GM11168 (cell line): ENCODE results near the gene SLC9A1.

Experiments
- in situ Hi-C: fragments of 300-500 bp; cut with MboI; formaldehyde crosslinking; loops from one replicate; pipeline ENCODE4 v1.12.0; 2022; ENCODE audit warnings: low sequenced_read_pairs; ENCODE audit not compliant: unreplicated experiment

Gene SLC9A1

DNA sequence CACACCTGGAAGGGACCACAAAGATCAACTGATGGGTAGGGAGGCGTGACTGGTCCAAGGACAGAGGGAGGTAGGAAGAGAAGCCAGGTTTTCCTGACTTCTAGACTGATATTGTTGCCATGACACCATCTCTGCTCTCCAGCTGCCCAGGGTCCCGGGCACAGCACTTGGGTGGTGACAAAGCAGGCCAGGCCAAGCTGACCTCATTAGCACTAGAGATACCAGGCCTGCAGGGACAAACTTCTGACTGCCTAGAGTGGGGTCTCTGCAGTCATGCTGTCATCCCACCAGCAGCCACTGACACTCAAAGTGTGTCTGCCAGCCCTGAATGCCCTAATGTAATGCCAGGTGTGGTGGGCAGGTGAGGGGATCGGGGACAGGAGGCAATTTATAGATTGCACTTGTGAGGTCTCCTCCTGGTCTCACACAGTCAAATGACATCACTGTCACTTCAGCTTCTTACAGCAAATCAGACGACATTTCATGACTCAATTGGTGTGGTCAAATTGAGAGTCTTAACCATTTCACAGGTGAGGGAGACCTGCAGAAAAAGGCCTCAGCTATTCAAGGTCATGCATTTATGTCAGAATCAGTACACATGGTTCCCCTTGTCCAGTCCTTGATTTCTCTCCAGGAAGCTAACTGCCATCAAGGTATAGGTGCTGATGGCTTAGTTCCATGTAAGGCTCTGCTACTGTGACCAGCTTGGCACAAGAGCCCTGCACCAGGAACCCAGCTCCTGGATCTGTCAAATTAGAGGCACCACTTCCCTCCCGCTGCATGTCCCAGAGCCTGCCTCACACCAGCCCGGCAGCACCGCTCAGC is 2.7 kb downstream of the SLC9A1 start:
- in situ Hi-C loops: no loop called here

DNA sequence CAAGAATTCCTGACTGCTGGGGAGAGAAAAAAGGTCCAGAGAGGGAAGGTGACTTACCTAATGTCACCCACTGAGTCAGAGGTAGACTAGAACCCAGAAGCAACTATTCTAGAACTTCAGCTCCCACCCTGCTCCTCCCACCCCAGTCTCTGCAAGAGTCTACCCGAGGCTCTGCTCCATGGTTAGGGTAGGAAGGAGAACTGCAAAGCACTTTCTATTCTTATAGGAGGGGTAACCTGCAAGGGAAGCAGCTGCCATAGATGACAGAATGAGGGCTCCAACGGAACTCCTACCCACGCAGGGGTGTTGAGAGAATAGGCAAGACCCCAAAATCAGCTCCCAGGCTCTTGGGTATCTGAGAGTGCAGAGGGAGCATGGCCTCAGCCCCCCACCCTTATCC is 4.3 kb downstream of the SLC9A1 start:
- in situ Hi-C loops: no loop called here

DNA sequence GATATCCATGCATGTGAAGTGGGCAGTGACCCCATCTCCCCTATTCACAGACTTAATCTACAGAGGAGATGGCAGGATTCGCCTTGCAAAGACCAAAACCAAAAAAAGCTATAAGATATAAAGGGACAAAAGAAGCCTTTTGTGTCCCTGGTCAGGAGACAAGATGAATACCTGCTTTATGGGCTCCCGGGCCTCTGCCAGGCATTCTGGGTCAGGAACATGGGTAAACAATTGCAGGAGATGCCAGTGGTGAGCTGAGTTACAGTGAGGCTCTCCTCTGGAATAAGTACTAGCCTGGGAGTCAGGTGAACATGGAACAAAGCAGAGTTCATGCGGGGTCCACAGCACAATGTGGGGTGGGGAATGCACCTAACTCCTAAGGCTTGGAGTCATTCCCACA is 4.7 kb downstream of the SLC9A1 start:
- in situ Hi-C loops: no loop called here

DNA sequence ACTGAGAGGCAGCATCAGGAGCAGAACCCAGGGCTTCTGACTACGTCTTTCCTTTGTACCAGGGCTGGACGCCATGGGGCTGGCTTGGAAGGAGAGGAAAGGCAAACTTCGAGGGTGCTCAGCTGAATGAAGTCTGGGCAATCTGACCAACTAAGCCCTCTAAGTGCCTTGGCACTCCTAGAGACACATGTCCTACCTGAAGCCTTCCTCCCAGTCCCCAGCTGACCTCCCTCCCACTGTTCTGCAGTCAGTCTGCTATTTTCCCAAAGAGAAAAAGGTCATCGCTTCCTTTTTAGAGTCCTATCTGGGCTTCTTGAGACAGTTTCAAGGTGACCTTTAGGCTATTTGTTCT is 5.2 kb downstream of the SLC9A1 start:
- in situ Hi-C loops: no loop called here

DNA sequence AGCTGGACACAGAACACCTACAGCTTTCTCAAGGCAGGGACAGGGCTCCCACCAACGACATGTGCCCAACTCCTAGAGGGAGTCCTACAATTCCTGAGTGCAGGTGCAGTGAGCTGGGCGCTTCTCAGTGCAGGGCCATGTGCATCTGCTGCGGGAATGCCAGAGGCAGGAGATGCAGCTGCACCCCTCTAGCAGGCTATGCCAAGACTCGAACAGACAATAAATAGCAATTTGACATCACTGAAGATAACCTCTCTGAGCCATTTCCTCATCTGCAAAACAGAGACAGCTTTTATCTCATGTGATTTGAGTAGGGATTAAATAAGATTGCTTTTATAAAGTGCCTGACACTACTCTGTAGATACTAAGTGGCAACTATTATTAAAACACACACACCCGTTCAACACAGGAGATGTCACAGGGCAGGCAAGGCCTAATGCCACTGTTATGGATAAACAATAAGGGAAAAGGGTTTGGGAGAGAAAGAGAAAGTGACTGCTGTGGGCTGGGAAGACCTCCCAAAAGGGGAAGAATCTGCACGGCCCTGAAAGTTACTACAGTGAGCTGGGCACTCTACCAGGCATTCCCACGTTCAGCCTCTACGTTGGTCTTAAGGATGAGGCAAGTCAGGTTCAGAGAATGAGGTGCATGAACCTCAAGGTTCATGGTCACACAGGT is 5.7 kb downstream of the SLC9A1 start:
- in situ Hi-C loops: no loop called here

DNA sequence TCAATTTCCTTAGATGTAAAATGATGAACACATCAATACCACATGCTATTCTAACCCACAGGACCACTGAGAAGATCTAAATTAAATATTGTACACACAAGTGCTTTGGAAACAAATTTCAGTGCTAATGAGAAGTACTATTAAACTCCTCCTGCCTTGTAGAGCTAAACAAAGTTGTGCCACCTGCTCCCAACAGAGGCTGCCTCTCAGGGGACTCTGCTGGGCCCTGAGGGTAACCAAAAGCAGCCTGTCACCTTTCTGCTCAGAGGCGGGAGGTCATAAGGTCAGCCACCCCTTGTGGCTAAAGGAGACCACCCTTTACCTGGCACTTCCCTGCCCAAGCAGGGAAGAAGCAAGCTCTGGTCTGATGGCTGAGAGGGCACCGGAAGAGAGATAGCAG is 6.3 kb downstream of the SLC9A1 start:
- in situ Hi-C loops: no loop called here

DNA sequence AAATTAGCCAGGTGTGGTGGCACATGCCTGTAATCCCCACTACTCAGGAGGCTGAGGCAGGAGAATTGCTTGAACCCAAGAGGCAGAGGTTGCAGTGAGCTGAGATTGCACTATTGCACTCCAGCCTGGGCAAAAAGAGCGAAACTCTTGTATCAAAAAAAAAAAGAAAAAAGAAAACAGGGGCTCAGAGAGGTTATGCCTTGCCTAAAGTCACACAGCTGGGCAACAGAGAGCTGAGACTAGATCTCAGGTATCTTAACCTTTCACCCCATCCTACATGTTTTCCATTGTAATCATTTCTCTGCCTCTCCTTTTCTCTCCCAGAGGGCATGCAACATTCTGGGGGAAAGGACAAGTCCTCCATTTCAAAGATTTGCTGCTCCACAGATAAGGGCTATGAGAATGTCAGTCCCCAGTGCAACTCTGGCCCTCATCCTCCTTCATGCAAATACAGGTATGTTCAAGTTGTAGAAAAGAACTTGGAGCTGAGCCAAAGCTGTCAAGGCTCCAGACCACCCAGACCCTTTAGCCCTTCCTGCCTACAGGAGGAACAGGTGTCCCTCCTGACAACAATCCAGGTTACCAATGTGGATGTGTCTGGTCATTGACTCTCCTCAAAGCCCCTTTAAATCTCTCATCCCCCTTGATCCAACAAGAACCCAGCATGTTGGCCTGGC is 6.9 kb downstream of the SLC9A1 start:
- in situ Hi-C loops: no loop called here

DNA sequence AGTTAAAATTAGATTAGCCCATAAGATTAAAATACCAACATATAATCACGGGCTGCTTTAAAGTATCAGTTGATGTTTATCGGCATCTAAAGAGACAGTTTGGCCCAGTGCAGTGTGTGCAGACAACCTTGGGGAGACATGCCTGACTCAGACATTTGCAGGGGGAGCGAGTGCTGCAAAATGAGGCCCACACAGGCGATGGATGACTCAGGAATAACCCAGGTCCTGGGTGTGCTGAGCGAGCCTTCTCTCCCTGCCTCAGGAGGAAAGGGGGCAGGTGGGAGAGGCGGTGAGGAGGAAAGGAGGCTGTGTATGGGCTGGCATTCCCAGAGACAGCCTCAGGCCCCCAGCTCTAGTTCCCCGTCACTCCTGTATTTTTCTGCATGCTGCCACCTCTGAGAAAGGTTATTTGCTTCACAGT is 9.0 kb downstream of the SLC9A1 start:
- in situ Hi-C loops: no loop called here

DNA sequence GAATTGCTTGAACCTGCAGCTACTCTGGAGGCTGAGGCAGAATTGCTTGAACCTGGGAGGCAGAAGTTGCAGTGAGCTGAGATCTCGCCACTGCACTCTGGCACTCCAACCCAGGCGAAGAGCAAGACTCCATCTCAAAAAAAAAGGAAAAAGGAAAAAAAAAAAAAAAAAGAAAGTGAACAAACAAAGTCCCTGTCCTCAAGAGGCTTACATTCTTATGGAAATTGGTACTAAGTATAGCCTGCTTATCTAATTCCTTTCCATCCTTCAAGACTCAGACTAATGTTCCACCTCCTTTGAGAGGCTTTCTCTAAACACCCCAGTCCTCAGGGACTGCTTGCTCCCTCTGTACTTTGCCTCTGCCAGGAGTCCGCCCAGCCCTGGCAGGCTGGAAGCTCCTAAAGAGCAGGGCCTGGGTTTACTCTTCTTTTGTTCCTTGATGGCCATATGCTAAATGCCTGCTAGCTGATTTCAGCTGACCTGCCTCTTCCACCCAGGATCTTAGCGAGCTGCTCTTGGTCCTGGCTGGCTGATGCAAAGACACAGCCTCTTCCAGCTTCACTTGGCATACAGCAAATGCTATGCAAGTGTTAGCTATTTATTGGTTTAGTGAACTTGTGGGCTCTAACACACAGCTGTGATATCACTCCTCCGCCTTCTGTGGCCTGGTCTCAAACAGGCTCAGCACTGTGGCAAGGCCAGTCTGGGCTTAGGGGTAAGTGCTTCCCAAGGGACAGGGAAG is 9.8 kb downstream of the SLC9A1 start:
- in situ Hi-C loops: no loop called here

DNA sequence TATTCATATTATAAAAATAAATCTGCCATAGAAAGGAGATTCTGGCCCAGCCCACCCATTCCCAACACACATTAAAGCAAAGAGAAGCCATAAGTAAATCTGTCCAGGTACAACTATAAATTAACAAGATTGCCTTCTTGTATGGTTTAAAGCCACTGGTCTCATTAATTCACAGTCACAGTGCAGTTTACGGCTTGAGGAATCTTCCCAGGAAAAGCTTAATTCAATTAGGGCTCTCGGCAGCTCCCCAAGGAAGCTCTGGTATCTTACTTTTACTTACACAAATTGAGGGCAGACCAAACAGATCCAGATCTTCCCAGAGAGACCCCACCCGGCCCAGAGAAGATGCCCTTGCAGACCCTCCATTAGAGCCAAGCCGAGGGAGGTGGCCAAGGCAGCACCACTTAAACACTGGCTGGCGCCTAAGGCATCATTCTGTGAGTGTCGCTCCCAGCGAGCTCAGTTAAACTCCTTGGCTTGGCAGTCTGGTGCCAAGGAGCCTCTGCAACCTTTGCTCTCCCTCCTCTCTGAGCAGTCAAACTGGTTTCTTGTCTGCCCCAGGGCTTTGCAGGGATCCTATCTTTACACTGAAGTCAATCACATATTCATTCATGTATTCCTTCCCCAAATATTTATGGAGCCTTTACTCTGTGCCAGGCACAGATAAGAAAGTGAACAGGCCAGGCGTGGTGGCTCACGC is 10.7 kb downstream of the SLC9A1 start:
- in situ Hi-C loops: no loop called here

DNA sequence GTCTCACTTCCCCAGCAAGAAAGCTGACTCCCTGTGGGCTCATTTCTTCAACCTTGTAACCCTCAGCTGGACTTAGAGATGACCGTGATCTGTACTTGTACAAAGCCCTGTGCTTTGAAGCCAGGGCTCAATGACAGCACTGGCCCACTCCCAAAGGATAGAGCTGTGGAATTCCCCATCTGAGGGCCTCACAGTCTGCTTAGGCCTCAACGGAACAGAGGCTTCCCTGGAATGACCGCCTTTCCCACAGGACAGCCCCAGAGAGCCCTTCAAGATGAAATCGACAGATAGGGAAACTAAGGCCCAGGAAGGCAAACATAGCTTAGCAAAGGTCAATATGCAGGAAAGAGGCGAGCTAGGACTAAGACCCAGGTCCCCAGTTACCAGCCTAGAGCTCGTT is 11.5 kb downstream of the SLC9A1 start:
- in situ Hi-C loops: no loop called here

DNA sequence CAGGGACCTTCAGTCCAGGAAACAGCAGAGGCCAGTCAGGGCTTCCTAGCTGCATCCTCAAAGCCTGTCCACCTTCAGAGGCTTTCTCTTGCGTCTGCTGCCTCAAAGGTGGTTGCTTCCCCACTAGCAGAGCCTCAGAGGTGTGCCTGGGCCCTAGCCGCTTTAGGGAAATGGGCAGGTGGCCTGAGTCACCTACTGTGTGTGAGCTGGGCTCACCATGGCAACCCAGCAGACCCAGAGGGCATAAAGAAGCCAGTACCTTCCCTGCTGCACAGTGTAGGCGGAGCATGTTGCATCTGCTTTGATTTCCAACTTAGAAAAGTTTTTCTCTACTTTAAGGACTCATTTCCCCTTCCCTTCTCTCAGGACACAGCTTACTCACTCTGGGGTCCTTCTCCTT is 12.5 kb downstream of the SLC9A1 start:
- in situ Hi-C loops: no loop called here

DNA sequence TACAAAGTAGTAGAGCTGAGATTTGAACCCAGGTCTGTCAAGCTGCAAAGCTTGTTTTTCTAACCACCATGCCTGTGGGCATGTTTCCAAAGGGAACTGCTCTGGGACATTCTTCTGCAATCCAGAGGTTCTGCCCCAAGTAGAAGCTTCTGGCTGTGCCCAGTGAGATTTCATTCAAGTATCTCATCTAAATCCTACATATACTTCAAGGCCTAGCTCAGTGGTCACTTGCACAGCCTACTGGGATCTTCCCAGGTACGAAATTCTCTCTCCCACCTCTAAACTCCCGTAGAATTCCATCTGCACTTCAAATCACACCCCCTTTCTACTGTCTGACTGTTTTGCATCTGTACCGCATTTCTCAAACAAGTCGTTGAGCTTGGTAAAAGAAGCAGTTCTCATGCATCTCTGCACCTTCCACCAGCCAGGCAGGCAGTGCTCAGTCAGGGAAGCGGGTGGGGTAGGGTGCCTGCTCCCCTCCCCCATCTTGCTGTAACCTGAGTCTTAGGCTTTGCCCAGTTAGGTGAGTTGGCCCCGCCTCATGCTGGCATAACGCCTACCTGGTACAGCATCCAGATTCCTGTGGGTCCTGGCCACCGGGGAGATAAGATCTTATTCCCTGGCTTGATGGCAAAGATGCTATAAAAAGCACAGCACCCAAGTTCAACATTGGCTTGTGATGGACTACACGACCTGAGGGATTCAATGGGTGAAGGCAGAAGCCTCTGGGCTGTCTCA is 13.5 kb downstream of the SLC9A1 start:
- in situ Hi-C loops: no loop called here

DNA sequence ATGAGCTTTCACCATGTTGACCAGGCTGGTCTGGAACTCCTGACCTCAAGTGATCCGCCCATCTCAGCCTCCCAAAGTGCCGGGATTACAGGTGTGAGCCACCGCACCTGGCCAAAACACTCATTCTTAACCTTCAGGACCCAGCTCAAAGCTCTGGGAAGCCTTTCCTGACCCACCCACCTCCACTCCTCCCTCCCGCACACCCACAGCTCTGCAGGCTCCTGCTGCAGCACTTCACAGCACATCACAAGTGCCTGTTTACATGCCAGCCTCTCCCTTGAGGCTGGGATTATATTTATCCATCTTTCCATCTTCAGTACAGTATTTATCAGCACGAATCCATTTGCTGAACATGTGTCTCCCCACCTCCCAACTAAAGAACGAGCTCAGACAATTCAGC is 14.9 kb downstream of the SLC9A1 start:
- in situ Hi-C loops: no loop called here

DNA sequence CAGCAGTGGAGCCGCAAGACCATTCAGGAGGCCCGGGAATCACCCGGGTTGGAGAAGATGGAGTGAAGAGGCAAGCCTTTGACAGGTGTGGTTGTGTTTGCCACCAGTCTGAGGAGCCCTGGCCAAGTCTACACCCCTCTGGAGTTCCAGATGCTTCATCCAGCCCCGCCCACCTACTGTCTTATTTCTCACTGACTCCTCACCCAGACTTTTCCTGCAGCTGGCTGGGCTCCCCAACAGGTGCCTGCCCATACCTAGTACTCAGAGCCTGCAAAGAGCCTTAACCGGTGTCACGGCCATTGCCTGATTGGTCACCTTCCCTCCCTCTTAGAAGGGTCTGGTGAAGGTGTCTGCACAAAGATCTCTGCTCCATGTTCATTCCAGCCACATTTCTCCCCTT is 16.0 kb downstream of the SLC9A1 start:
- in situ Hi-C loops: no loop called here

DNA sequence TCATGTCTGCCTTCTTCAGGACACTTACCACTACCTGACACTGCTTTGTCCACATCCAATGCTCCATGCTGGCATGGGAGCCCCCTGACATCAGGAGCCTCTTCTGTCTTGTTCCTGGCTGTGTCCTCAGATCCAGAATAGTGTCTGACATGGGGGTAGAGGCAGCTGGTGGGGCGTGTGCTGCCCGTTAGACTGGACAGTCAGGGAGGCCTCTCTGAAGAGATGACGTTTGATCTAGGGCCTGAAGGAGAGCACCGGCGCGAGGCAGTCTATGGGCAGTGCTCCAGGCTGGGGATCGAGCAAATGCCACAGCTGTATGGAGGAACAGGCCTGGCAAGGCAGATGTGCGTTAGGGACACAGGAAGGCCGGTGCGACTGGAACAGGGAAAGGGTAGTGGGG is 16.6 kb downstream of the SLC9A1 start:
- in situ Hi-C loops: no loop called here

DNA sequence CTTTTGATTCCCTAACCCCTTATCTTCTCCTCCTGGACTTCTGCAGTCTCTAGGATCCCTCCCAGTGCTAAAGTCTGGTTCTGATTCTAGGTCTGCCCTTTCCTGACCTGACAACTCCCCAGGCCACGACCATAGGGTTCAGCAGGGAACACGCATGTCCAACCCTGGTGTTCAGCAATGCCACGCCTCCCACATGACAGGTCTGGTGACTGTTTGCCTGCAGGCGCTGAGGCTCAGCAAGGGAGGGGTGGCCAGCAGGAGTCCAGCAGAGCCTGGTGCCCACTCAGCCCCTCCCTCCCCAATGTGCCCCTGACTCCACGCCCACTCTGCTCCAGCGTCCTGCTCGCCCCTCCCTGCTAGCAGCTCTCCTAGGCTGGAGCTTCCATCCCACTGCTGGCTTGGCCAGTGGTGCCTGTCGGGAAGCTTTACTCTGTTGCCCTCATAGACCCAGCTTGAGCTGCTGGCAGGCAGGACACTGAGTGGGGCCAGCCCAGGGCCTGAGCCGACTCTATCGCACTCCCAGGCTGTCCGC is 17.3 kb downstream of the SLC9A1 start:
- in situ Hi-C loops: no loop called here

DNA sequence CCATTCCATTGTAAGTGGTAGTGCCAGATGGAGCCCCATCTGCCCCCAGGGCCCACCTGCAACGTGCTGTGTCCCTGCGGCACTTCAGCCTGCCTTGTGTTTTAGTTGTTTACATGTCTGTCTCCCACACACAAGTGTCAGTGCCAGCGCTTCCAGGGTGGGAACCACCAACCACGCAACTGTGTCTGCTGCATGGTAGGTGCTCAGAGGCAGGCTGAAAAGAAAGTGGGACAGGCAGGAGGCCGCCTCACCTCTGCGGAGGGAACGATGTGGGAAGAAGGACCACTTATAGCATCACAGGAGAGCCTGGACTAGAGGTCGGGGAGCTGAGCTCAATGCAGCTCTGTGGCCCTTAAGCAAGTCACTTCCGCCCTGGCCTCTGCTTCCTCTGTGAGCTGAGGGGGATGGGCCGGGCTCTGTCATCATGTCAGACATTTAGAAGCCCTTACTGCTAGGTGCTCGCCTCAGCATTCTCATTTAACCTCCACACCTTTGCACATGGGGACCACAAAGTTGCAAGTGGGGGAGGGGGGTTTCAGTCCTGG is 17.9 kb downstream of the SLC9A1 start:
- in situ Hi-C loops: no loop called here

DNA sequence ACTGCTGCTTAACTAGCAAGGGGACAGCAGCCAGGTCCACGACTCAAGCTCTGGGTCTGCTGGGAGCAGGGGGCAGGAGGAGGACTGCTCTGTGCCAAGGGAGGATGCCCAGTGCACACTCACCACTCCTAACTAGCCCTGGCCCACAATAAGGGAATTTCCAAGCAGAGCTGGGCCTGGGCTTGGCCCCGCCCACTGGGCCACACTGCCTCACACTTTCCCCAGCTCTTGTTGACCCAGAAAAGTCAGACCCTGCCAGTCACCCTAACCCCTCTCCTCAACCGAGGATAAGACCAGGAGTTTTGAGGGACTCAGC is 18.7 kb downstream of the SLC9A1 start:
- in situ Hi-C loops: no loop called here
